Sigmoid colon (tissue), 3 donors: Measurements from ENCODE around the gene GALK1.

Experiments used
- CTCF ChIP-seq, 4 experiments: fragments of 450-650 bp in 3 of 4; fragments of 200-600 bp in 1 of 4; IDR thresholded peaks; one replicate each; pipeline ENCODE4 v1.5.1; 2016 to 2019; ENCODE audit warnings: antibody characterized with exemption in 4 of 4, mild to moderate bottlenecking in 3 of 4, moderate library complexity in 2 of 4
- POLR2A ChIP-seq, 2 donors: fragments of 450-650 bp; IDR thresholded peaks; one replicate each; pipeline ENCODE4 v1.6.1; 2016; ENCODE audit warnings: antibody characterized with exemption in 2 of 2, mild to moderate bottlenecking in 2 of 2, moderate library complexity in 2 of 2

GRCh38 chr17:75727391-75727790, 37.6 kb downstream of the GALK1 start:
- TF ChIP-seq CTCF (IDR thresholded peaks at IDR 0.05), result no peak
- TF ChIP-seq POLR2A (IDR thresholded peaks at IDR 0.05), result no peak
